Suppressor macrophage (primary cell): Measurements from ENCODE around the gene LYPLA2.
"Not testable (repeated sequence)": the region's sequence is repeated elsewhere in the genome, so short reads cannot be mapped to it uniquely, and the experiment has no call there.

ENCODE experiments used
- DNase-seq, 4 experiments: peaks; one replicate each; pipeline ENCODE4 v3.0.0-alpha.2; 2020 to 2022

The LYPLA2 gene

DNA sequence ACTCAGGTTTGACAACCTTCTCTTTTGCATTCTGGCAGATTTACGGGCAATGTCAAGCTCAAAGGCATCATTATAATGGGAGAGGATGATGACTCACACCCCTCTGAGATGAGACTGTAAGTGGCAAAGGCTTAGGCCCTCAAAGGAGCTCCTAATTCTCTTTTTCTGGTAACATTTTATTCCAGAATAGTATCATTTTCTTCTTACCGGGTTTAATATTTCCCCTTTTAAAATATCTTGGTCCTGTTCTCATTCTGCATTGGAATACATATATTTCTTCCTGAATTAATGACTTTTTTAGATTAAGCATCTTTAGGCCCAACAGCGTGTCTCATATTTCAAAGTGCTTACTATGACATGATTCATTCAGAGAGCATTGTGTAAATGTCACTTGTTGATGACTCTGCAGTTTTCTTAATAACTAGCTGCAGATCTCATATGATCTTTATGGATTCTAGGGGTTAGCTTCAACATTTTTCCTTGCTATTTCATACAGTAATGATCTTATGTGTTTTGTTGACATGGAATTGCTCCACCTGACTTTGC lies 11.0 kb upstream of the LYPLA2 start:
- DNase-seq: peak in 3 of 4 experiments; percentile 37 to 73 (median 69)

DNA sequence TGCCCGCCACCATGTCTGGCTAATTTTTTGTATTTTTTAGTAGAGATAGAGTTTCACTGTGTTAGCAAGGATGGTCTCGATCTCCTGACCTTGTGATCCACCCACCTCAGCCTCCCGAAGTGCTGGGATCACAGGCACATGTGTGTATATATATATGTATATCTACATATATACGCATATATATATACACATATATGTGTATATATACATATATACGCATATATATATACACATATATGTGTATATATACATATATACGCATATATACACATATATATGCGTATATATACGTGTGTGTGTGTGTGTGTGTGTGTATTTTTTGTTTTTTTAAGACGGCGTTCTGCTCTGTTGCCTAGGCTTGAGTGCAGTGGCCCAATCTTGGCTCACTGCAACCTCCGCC lies 7.8 kb upstream of the LYPLA2 start:
- not testable (repeated sequence) for DNase-seq

- DNase-seq: peak in 3 of 4 experiments; percentile 40 to 83 (median 75)
Measured at GRCh38 chr1:23784846-23785245, 6.1 kb upstream of the LYPLA2 start.

GRCh38 chr1:23787701-23788100 lies 3.2 kb upstream of the LYPLA2 start:
- no peak for DNase-seq

GRCh38 chr1:23788695-23789094 lies 2.2 kb upstream of the LYPLA2 start:
- DNase-seq: no peak

- DNase-seq: peak in 1 of 4 experiments; percentile 39
Measured at GRCh38 chr1:23791516-23792047, 637 bp downstream of the LYPLA2 start.

DNA sequence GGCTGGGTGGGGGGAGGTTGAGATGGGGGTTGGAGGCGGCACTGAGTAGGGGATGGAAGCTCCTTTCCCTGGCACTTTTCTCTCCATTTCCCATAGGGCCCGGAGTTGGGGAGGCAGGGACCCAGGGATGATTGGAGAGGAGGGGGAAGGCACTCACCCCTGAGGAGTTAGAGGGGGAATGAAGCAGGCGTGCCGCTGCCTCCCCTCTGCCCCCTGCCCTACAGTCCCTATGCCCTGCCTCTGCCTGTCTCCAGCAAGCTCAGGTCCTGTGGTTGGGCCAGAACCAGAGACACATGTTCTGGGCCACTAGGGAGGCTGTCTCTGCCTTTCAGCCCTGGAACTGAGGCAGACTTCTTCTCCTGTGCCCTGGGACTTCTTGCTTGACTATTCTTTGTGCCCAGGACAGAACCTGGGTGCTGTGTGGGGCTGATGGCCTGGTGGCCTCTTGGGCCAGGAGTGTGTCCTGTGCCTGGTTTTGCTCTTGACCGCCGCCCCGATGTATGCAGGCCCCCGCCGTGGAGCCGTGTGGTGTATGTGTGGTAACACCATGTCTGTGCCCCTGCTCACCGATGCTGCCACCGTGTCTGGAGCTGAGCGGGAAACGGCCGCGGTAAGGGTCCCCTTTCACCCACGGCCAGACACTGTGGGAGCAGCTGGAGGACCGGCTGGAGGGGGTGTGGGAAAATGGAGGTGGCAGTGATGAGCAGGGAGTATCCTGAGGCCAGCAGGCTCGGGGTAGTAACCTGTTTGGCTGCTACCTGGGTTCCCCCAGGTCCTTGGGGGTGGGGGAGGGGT lies 1.4 kb downstream of the LYPLA2 start:
- DNase-seq: no peak

- peak in 3 of 4 experiments; percentile 28 to 52 (median 39) for DNase-seq
Measured at GRCh38 chr1:23793018-23793781, 2.3 kb downstream of the LYPLA2 start.

- DNase-seq: no peak
Measured at GRCh38 chr1:23793861-23794731, 3.2 kb downstream of the LYPLA2 start.

GRCh38 chr1:23794732-23795182 lies 3.8 kb downstream of the LYPLA2 start:
- not testable (repeated sequence) for DNase-seq

GRCh38 chr1:23795676-23796465 lies 4.9 kb downstream of the LYPLA2 start:
- no peak for DNase-seq

GRCh38 chr1:23796466-23797271 lies 5.7 kb downstream of the LYPLA2 start:
- no peak for DNase-seq

DNA sequence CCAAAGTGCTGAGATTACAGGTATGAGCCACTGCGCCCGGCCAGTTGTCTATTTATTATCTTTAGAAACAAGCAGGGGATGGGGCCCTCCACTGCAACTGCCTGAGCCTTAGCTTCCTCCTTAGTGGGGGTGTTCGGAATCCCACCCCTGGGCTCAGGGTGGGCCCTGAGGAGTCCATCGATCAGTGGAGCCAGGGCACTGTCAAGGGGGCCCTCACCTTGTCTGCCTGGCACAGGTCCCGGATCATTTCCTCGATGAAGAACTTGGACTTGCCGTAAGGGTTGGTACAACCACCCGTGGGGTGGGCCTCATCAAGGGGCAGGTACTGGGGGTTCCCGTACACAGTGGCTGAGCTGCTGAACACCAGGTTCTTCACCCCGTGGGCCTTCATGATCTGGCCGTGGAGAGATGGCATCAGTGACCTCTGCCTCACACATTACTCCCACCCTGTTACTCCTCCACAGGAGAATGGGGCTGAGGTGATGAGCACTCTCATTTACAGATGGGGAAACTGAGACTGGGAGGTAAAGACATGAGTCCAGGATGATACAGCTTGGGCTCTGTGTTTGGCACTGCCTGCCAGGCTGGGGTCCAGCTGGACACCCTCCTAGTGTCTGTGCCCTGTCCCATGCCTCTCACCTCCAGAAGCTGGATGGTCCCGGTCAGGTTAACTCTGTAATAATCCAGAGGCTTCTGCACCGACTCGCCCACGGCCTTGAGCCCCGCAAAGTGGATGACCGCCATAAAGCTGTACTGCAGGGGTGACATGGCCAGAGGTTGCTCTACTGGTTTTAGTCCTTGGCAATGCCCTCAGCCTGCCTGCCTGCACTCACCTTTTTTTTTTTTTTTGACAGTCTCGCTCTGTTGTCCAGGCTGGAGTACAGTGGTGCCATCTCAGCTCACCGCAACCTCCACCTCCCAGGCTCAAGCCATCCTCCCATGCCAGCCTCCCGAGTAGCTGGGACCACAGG lies 6.8 kb downstream of the LYPLA2 start:
- DNase-seq: no peak

DNA sequence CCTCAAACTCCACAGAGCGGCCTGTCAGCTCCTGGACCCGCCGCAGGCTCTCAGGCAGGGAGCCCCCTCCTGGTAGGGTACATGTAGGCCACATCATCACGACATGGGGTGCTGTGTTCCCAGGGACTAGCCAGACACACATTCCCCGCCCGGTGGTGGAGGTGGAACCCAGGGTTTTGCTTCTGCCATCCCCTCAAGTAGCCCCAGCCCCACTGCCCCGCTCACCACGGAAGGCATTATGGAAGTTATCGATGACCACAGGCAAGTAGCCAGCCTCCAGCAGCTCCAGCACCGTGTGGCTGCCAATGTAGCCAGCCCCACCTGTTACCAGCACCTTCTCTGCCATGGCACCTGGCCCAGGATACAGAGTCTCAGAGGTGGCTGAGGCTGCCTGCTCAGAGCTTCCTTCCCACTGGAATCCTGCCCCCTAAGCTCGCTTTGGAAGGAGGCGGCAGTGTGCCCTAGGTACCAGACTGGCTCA lies 7.8 kb downstream of the LYPLA2 start:
- DNase-seq: peak in 2 of 4 experiments; percentile 29 to 44

DNA sequence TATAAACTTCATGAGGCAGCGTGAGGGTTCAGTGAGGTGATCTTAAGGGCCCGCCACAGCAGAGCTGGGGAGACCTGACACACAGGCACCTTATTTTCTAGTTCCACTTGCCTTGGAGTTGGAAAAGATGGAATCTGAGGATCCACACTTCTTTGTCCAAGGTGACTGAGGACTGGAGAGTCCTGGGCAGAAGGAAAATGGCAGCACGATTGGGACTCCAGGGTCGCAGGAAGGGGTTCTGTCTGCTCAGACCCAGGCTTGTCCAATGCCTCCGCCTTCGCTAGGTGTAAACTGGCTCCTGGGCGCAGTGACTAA lies 8.3 kb downstream of the LYPLA2 start:
- no peak for DNase-seq

DNA sequence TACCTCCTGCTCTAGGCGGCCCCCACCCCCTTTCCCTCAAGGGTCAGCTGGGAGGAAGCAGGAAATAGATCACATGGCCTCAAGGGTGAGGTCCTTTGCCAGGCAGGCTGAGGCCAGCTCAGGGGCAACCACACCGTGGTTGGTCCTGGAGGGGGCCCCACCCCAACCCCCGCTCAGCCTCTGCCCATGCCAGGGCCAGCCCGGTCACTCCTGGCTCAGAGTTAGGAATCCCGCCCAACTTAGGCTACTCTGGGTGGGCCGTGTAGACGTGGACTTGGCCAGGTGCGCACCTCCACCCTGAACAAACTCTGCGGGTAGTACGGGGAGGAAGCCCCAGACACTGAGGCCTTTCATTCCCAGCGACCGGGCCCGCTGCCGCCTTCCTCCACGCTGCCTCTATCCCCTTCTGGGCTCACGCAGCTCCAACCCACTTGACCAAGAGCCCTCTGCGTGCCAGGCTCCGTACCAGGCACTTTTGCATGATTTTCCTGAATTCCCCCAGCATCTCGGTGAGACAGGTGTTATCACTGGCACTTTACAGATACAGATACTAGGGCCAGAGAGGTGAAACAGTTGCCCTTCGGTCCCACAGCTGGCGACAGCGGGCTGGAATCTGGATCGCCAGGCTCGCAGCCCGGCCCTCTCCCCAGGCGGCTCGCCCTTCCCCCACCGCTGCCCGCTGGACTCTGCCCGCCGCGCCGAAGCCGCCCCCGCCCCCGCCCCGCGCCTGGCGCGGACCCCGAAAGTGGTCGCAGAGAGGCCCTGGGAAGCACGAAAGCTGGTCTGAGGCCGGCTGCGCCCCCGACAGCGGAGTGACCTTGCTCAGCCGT lies 8.8 kb downstream of the LYPLA2 start:
- peak in 3 of 4 experiments; percentile 61 to 72 (median 70) for DNase-seq

GRCh38 chr1:23800400-23801337 lies 9.7 kb downstream of the LYPLA2 start, which contains the start of gene GALE:
Gene GALE (minus strand): TSS chr1:23800754. CDS start chr1:23799007, 1,747 bp downstream.
- peak; percentile 96 to 98 (median 97) for DNase-seq
